ENCODE measurements around the gene HAND2. TPM values are rescaled to one million over a fixed set of nuclear protein-coding genes. Genes with fewer than 3 reads are reported as not detected.

HAND2 gene
- total RNA-seq, 1 experiment from 2014 or later = 3.9 TPM

GRCh38 chr4:173525118-173526011, 4.7 kb downstream of the HAND2 start:
- in situ Hi-C loops (cut with HindIII; ENCODE audit: low pct_unique_long_range_greater_than_20kb, low sequenced_read_pairs) = no loop called here
- DNase-seq (ENCODE audit: low read depth, low spot score) = no peak

DNA sequence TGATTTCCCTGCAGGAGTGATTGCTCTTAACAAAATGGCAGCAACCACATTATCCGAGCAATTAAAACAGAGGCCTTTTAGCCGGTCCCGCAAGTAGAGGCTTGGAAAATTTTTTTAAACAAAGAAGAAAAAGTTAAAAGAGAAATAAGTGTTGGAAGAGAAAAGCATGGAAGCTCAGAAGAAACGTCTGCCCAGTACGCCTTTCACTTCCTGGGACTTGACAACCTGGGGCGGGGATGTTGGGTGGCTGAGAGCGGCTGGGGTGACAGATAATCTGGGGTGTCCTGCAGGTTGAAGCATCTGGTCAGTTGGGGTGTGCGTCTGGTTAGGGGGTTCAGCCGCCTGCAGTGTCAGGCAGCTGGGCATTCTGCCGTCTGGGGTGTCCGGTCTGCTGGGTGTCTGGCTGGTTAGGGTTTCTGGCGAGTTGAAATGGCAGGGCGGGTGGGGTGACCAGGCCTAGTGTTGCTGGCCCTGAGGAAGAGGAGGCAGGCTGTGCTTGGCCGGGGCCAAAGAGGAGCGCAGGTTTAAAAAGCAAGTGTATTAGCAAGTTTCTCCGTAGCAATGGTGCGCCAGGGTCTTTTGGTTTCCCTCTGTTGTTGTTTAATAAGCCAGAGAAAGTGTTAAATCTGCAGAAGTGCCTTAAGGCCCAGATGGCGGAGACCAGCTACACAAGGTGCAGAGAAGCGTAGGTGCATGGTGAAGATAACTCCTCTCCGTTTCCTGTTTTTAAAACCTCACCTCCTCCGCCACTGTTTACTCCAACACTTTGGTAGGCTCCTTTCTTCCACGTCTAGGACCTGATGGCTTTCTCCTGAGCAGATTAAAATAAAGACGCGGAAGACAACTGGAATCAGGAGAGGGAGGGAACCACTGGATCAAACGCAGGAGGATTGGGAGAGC, 5.6 kb downstream of the HAND2 start:
- in situ Hi-C loops (cut with HindIII; ENCODE audit: low pct_unique_long_range_greater_than_20kb, low sequenced_read_pairs) = no loop called here
- no peak for DNase-seq (ENCODE audit: low read depth, low spot score)

- no peak for DNase-seq (ENCODE audit: low read depth, low spot score)
- in situ Hi-C loops (cut with HindIII; ENCODE audit: low pct_unique_long_range_greater_than_20kb, low sequenced_read_pairs) = no loop called here
These were observed 7.1 kb downstream of the HAND2 start for GRCh38 chr4:173522951-173523395.

- in situ Hi-C loops (cut with HindIII; ENCODE audit: low pct_unique_long_range_greater_than_20kb, low sequenced_read_pairs) = no loop called here
- no peak for DNase-seq (ENCODE audit: low read depth, low spot score)
These were observed 7.7 kb downstream of the HAND2 start for GRCh38 chr4:173522160-173522950.

- in situ Hi-C loops (cut with HindIII; ENCODE audit: low pct_unique_long_range_greater_than_20kb, low sequenced_read_pairs) = no loop called here
- no peak for DNase-seq (ENCODE audit: low read depth, low spot score)
These were observed 8.4 kb downstream of the HAND2 start for GRCh38 chr4:173521467-173522159.

DNA sequence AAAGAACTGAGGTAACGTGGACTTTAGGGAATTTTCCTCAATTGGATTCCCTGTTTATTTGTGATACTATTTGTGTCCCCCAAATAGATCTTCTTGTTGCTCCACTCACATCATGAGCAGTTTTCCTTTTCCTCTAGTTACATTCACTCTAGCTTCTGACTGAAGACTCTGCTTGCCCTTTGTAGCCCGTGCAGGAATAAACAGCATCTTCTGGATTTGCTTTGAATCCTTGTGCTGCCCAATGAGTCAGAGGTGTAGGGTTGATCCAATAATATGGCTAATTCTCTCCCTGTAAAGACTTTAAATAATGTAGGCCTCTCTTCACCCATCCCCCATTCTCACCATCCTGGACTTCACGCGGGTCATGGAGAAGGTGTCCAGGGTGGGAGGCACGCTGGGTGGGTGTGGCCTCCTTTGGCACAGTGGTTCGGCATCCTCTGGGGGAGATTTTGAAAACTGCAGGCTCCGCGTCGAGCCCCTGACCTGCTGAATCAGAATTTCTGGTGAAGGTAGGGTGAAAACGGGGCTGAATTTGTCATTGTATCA, 9.0 kb downstream of the HAND2 start:
- no peak for DNase-seq (ENCODE audit: low read depth, low spot score)
- in situ Hi-C loops (cut with HindIII; ENCODE audit: low pct_unique_long_range_greater_than_20kb, low sequenced_read_pairs) = no loop called here

DNA sequence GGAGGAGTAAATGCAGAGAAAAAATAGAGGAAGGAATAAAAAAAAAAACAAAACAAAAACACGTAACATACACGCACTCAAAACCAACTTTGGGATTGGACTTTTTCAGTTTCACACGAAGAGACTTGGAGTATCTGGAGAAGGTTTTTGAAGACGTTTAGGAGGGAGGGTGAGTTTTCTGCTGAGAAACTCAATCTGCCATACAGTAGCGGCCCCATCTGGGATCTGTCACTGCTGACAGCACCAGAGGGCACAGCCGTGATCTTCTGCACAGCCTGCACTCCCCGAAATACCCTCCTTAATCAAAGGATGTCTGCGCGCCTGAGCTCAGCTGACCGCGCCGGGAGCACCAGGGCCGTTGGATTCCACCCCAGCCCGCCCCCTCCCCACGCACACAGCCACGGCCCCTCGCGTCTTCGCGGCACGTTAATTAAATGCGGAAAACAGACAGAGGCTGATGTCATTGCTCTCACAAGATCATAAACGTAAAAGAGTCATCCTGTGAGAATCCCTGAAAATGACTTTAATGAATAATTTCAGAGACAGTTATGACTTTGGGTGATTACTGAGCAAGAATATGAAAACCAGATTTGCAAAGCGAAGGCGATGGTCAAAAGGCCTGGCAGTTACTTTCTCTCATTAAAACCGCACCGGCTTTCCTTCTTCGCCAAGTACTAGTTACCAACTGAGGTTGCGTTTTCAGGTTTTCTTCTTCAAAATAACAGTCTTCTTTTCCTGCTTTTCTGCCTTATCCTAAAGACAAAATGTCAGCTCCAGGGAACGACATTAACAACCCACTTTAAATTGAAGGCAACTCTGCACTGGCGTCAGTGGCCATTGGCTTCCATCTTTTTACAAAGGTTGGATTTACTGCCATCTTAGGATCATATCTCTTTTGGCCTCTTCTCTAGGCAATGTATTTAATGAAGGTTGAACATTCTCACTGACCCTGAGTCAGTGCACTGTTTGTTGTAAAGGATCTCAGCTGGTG, 10.6 kb downstream of the HAND2 start:
- in situ Hi-C loops (cut with HindIII; ENCODE audit: low pct_unique_long_range_greater_than_20kb, low sequenced_read_pairs) = no loop called here
- DNase-seq (ENCODE audit: low read depth, low spot score) = no peak

DNA sequence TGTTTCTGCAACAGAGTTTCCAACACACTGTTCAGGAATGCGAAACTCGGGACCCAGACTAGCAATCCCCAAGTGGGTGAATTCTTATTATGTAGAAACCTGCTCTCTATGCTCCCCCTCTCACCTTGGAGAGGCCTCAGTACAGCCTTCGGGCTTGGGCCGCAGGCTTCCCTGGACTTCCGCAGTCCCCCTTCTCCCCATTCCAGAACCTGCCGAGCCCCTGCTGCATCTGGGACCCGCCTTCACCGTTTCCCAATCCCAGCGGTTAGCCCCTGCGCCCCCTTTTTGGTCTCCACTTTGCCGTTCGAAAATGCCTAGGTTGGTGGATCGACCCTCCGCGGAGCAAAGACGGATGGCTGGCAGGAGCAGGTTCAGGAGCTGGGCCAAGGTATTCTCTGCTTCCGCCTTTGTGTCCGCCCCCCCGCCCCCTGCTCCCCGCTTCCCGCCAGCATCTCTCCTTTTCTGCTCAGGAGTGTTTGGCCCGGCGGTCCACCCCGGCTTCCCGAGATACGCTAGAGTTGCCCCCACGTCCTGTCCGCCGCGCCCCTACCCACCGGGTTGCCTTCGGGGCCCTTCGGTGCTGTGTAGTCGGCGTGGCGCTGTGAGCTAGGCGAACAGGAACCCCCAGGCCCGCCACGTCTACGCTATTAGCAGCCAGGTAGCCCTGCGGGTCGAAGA, 11.5 kb downstream of the HAND2 start:
- in situ Hi-C loops (cut with HindIII; ENCODE audit: low pct_unique_long_range_greater_than_20kb, low sequenced_read_pairs) = no loop called here

DNA sequence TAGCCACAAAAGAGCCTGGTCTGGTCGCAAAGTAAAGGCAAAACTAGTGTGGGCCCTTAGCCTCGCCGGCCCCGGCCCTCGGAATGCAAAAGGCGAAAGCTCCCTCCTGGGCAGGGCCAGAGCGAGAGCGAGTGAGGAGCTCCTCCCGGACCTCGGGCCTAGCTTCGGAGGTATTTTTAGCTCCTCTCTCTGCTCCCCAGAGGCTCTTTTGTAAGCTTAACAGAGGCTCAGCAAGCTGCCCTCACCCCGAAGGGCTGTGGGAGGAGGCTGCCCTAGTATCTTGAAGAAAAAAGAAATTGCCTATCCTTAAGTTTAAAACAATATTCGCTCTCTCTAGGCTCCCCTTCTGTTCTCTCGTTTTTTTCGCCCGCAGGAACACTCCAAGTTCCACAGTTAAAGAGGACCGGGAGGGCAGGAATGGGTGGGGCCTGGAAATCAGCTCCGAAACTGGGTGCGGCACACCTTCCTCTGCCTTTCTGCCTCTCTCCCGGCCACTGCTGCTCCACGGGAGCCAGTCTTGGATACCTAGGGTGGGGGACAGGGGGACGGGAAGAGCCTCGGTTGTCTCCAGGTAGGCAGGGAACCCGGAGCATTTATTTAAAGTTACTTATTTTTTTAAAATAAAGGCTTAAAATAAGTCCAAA, 12.1 kb downstream of the HAND2 start:
- in situ Hi-C loops (cut with HindIII; ENCODE audit: low pct_unique_long_range_greater_than_20kb, low sequenced_read_pairs) = no loop called here

More for the DNA sequence above, 11.5 kb downstream of the HAND2 start:
- no peak for DNase-seq (ENCODE audit: low read depth, low spot score)

GRCh38 chr4:173516621-173517524, 13.2 kb downstream of the HAND2 start:
- in situ Hi-C loops (cut with HindIII; ENCODE audit: low pct_unique_long_range_greater_than_20kb, low sequenced_read_pairs) = no loop called here
- no peak for DNase-seq (ENCODE audit: low read depth, low spot score)

More for the DNA sequence above, 12.1 kb downstream of the HAND2 start:
- DNase-seq (ENCODE audit: low read depth, low spot score) = no peak

GRCh38 chr4:173515458-173515857, 14.6 kb downstream of the HAND2 start:
- no peak for DNase-seq (ENCODE audit: low read depth, low spot score)
- in situ Hi-C loops (cut with HindIII; ENCODE audit: low pct_unique_long_range_greater_than_20kb, low sequenced_read_pairs) = no loop called here

GRCh38 chr4:173514641-173515217, 15.3 kb downstream of the HAND2 start:
- no peak for DNase-seq (ENCODE audit: low read depth, low spot score)
- in situ Hi-C loops (cut with HindIII; ENCODE audit: low pct_unique_long_range_greater_than_20kb, low sequenced_read_pairs) = no loop called here

DNA sequence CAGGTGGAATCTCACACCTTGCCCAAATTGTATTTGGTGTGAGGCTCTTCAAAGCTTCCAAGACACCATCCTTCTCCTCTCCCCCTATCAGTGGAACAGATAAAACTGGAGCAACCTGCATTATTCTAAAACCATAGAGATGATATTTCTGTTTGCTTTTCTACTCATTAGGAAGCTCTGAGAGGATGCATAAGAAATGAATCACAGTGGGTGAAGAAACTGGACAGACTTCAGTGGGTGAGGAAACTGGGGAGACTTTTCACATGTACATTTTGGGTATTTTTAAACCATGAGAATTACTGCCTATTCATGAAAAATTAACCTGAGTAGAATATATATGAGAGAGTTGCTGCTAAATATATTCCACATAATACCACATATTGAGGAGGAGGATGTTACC, 16.4 kb downstream of the HAND2 start:
- in situ Hi-C loops (cut with HindIII; ENCODE audit: low pct_unique_long_range_greater_than_20kb, low sequenced_read_pairs) = no loop called here
- no peak for DNase-seq (ENCODE audit: low read depth, low spot score)

Measured in SK-MEL-5 (cell line).